Trophoblast cell (in vitro differentiated cells and primary cell): ENCODE data around the gene FHAD1.

Source experiments
- DNase-seq, 2 donors: peaks; one replicate each; pipeline ENCODE4 v3.0.0-alpha.2; 2016
- H2AFZ ChIP-seq: 2 replicates; pipeline ENCODE4 v1.6.1; 2013; ENCODE audit warnings: low read length, moderate library complexity, mild to moderate bottlenecking; ENCODE audit not compliant: insufficient read depth, poor library complexity
- H2AK5ac ChIP-seq: 2 replicates; pipeline ENCODE4 v1.6.1; 2013; ENCODE audit warnings: mild to moderate bottlenecking, low read length
- H2BK120ac ChIP-seq: 2 replicates; pipeline ENCODE4 v1.6.1; 2013; ENCODE audit warnings: low read length, mild to moderate bottlenecking, moderate library complexity; ENCODE audit not compliant: insufficient read depth, poor library complexity
- H2BK12ac ChIP-seq: 2 replicates; pipeline ENCODE4 v1.6.1; 2013; ENCODE audit warnings: mild to moderate bottlenecking, low read length, moderate library complexity
- H2BK5ac ChIP-seq: 2 replicates; pipeline ENCODE4 v1.6.1; 2013; ENCODE audit warnings: low read length, low read depth, moderate library complexity, mild to moderate bottlenecking; ENCODE audit not compliant: poor library complexity
- H3K14ac ChIP-seq: 2 replicates; pipeline ENCODE4 v1.6.1; 2013; ENCODE audit warnings: mild to moderate bottlenecking, low read length
- H3K18ac ChIP-seq: 2 replicates; pipeline ENCODE4 v1.6.1; 2013; ENCODE audit warnings: mild to moderate bottlenecking, low read length
- H3K23ac ChIP-seq: 2 replicates; pipeline ENCODE4 v1.6.1; 2013; ENCODE audit warnings: low read length
- H3K27ac ChIP-seq: 2 replicates; pipeline ENCODE4 v1.5.1; 2013; ENCODE audit warnings: low read depth, mild to moderate bottlenecking, inconsistent platforms, low read length, moderate library complexity
- H3K27me3 ChIP-seq: 2 replicates; pipeline ENCODE4 v1.6.1; 2013; ENCODE audit warnings: inconsistent platforms, mild to moderate bottlenecking, low read length, moderate library complexity; ENCODE audit not compliant: insufficient read depth
- H3K36me3 ChIP-seq, 2 experiments: 1 replicate in 1 of 2; 2 replicates in 1 of 2; pipeline ENCODE4 v1.6.1; 2013; ENCODE audit warnings: low read length in 2 of 2, mild to moderate bottlenecking in 2 of 2, moderate library complexity in 1 of 2; ENCODE audit not compliant: insufficient read depth in 2 of 2, control insufficient read depth in 1 of 2
- H3K4ac ChIP-seq: 2 replicates; pipeline ENCODE4 v1.6.1; 2013; ENCODE audit warnings: low read depth, mild to moderate bottlenecking, low read length, moderate library complexity
- H3K4me1 ChIP-seq, 2 experiments: 1 replicate in 1 of 2; 2 replicates in 1 of 2; pipeline ENCODE4 v1.6.1; 2013; ENCODE audit warnings: low read length in 2 of 2, mild to moderate bottlenecking in 2 of 2, moderate library complexity in 1 of 2; ENCODE audit not compliant: insufficient read depth in 2 of 2, control insufficient read depth in 1 of 2
- H3K4me2 ChIP-seq: 2 replicates; pipeline ENCODE4 v1.6.1; 2013; ENCODE audit warnings: inconsistent platforms, mild to moderate bottlenecking, low read length, moderate library complexity
- H3K4me3 ChIP-seq: 2 replicates; pipeline ENCODE4 v1.5.1; 2013; ENCODE audit warnings: mild to moderate bottlenecking, low read depth, low read length, inconsistent platforms
- H3K79me1 ChIP-seq: one replicate; pipeline ENCODE4 v1.6.1; 2013; ENCODE audit warnings: low read length
- H3K79me2 ChIP-seq: 2 replicates; pipeline ENCODE4 v1.6.1; 2013; ENCODE audit warnings: low read length, mild to moderate bottlenecking; ENCODE audit not compliant: control insufficient read depth, insufficient read depth, poor library complexity
- H3K9ac ChIP-seq: 2 replicates; pipeline ENCODE4 v1.6.1; 2013; ENCODE audit warnings: mild to moderate bottlenecking, low read length
- H3K9me3 ChIP-seq: 2 replicates; pipeline ENCODE4 v1.6.1; 2013; ENCODE audit warnings: low read depth, mild to moderate bottlenecking, control low read depth, inconsistent platforms, low read length; ENCODE audit not compliant: insufficient read depth
- H4K12ac ChIP-seq: 2 replicates; pipeline ENCODE4 v1.6.1; 2013; ENCODE audit warnings: low read depth, mild to moderate bottlenecking, low read length, moderate library complexity
- H4K8ac ChIP-seq: 2 replicates; pipeline ENCODE4 v1.6.1; 2013; ENCODE audit warnings: low read depth, mild to moderate bottlenecking, low read length, moderate library complexity
- H4K91ac ChIP-seq: one replicate; pipeline ENCODE4 v1.6.1; 2013; ENCODE audit warnings: low read depth, mild to moderate bottlenecking, low read length, moderate library complexity
- WGBS: extraction: QIAGEN DNeasy Blood & Tissue Kit; methylation state at CpG from one replicate; pipeline ENCODE4 v1.1.7; 2013; ENCODE audit warnings: missing lambda C conversion rate; ENCODE audit not compliant: insufficient read length, insufficient coverage; ENCODE audit errors: extremely low coverage; 5-methylcytosine and 5-hydroxymethylcytosine counted together

Gene FHAD1

DNA sequence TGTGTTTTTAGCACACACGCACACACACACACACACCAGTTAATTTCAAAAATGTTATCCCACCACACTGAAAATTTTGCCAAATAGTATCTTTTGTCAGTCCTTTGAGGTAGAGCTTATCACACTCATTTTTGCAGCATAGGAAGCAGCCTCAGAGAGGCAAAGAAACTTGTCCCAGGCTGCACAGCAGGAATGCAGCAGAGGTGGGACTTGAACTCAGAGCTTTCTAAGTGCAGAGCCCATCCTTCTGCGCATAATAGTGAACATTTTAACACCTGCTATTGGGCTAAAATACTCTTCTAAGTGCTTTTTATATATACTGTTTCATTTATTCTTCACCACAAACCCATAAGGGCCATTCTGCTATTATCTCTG lies 15.0 kb downstream of the FHAD1 start:
- no peak overlapping the region for H2AK5ac ChIP-seq
- H3K14ac ChIP-seq = no peak overlapping the region
- H3K27ac ChIP-seq = no peak overlapping the region
- H2AFZ ChIP-seq = no peak overlapping the region
- no peaks in the 10 kb centered on the region for H3K36me3 ChIP-seq
- no peak overlapping the region for H3K9ac ChIP-seq
- no peak overlapping the region for H2BK120ac ChIP-seq
- no peak overlapping the region for H2BK12ac ChIP-seq
- no peak overlapping the region for H3K4me3 ChIP-seq
- H3K23ac ChIP-seq = no peak overlapping the region
- H4K8ac ChIP-seq = no peak overlapping the region
- no CpG with 5 or more reads among the region's 2 CpGs for WGBS
- peaks cover 0 to 3% of the 10 kb centered on the region in 2 experiments for H3K4me1 ChIP-seq
- H2BK5ac ChIP-seq = no peak overlapping the region
- no peak overlapping the region for H4K12ac ChIP-seq
- no peak overlapping the region for H3K4ac ChIP-seq
- no peak overlapping the region for H3K18ac ChIP-seq
- H3K4me2 ChIP-seq = no peak overlapping the region
- H4K91ac ChIP-seq = no peak overlapping the region
- no peaks in the 10 kb centered on the region for H3K9me3 ChIP-seq
- DNase-seq = no peak
- H3K79me2 ChIP-seq = no peaks in the 10 kb centered on the region
- no peaks in the 10 kb centered on the region for H3K79me1 ChIP-seq
- no peaks in the 10 kb centered on the region for H3K27me3 ChIP-seq

DNA sequence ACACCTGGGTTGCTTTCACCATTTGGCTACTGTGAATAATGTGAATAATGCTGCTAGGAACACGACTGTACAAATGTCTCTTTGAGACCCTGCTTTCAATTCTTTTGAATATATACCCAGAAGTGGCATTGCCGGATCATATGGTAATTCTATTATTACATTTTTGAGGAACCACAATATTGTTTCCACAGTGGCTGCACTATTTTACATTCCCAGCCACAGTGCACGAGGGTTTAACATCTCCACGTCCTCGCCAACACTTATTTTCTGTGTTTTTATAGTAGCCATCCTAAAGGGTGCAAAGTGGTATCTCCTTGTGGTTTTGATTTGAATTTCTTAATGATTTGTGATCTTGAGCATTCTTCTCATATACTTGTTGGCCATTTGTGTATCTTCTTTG lies 15.7 kb downstream of the FHAD1 start:
- Histone ChIP-seq H3K79me1 (no peaks in the 10 kb centered on the region), H3K14ac (no peak overlapping the region), H3K27me3 (no peaks in the 10 kb centered on the region), H3K4ac (no peak overlapping the region), H3K9me3 (no peaks in the 10 kb centered on the region), H3K79me2 (no peaks in the 10 kb centered on the region), H4K8ac (no peak overlapping the region), H2BK120ac (no peak overlapping the region), H3K18ac (no peak overlapping the region), H2BK5ac (no peak overlapping the region), H3K4me3 (no peak overlapping the region), H4K12ac (no peak overlapping the region), H2AFZ (no peak overlapping the region), H2BK12ac (no peak overlapping the region), H3K9ac (no peak overlapping the region), H3K23ac (no peak overlapping the region), H4K91ac (no peak overlapping the region), H3K36me3 (no peaks in the 10 kb centered on the region), H3K4me1 (peaks cover 0 to 3% of the 10 kb centered on the region in 2 experiments), H3K4me2 (no peak overlapping the region), H2AK5ac (no peak overlapping the region), H3K27ac (no peak overlapping the region)
- DNase-seq = no peak
- WGBS = no CpG with 5 or more reads among the region's 5 CpGs

DNA sequence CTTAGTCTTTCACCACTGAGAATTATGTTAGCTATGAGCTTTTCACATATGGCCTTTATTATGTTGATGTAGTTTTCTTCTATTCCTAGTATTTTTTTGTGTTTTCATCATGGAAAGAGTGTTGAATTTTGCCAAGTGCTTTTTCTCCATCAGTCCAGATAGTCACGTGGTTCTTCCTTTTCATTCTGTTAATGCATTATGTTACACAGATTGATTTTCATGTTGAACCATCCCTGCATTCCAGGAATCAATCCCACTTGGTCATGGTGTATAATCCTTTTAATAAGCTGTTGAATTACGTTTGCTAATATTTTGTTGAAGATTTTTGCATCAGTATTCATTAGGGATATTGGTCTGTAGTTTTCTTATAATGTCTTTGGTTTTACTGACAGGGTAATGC lies 17.7 kb downstream of the FHAD1 start:
- no peak for DNase-seq
- Histone ChIP-seq H3K36me3 (no peaks in the 10 kb centered on the region), H3K79me1 (no peaks in the 10 kb centered on the region), H3K79me2 (no peaks in the 10 kb centered on the region), H3K27me3 (no peaks in the 10 kb centered on the region), H4K8ac (no peak overlapping the region), H3K4me3 (no peak overlapping the region), H2BK12ac (no peak overlapping the region), H4K91ac (no peak overlapping the region), H3K9me3 (no peaks in the 10 kb centered on the region), H3K9ac (no peak overlapping the region), H2AK5ac (no peak overlapping the region), H4K12ac (no peak overlapping the region), H3K27ac (no peak overlapping the region), H3K14ac (no peak overlapping the region), H3K23ac (no peak overlapping the region), H2AFZ (no peak overlapping the region), H3K4me2 (no peak overlapping the region), H3K4ac (no peak overlapping the region), H2BK5ac (no peak overlapping the region), H3K4me1 (peaks cover 0 to 3% of the 10 kb centered on the region in 2 experiments), H2BK120ac (no peak overlapping the region), H3K18ac (no peak overlapping the region)
- no CpG with 5 or more reads among the region's 2 CpGs for WGBS

DNA sequence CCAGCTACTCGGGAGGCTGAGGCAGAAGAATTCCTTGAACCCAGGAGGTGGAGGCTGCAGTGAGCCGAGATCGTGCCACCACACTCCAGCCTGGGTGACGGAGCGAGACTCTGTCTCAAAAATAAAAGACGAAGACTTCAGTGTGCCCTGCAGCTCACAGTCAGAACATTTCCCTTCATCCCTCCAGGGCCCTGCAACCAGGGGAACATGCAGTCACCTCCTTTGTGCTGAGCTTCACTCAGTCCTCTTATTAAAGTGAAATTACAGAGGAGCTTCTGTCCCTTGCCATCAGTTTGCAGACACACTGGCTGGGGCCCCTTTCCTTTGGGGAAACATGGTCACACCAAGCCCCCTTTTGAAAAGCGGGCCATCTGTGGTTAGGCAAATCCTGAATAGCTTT lies 24.2 kb downstream of the FHAD1 start:
- Histone ChIP-seq H4K91ac (no peak overlapping the region), H3K79me1 (no peaks in the 10 kb centered on the region), H4K8ac (no peak overlapping the region), H3K4ac (no peak overlapping the region), H2BK12ac (no peak overlapping the region), H3K4me1 (peaks cover 0 to 2% of the 10 kb centered on the region in 2 experiments), H4K12ac (no peak overlapping the region), H3K4me3 (no peak overlapping the region), H3K14ac (no peak overlapping the region), H3K18ac (no peak overlapping the region), H3K9me3 (no peaks in the 10 kb centered on the region), H3K79me2 (no peaks in the 10 kb centered on the region), H2BK120ac (no peak overlapping the region), H3K27ac (no peak overlapping the region), H2AFZ (no peak overlapping the region), H3K27me3 (peaks cover 2% of the 10 kb centered on the region), H3K4me2 (no peak overlapping the region), H3K9ac (no peak overlapping the region), H3K23ac (no peak overlapping the region), H3K36me3 (no peaks in the 10 kb centered on the region), H2BK5ac (no peak overlapping the region), H2AK5ac (no peak overlapping the region)
- no peak for DNase-seq
- WGBS = no CpG with 5 or more reads among the region's 7 CpGs
